ENCODE measurements around the gene GRM7. TPM values are rescaled to one million over a fixed set of nuclear protein-coding genes. Genes with fewer than 3 reads are reported as not detected.

Gene GRM7
- total RNA-seq, 1 experiment from 2014 or later = 0.28 TPM

DNA sequence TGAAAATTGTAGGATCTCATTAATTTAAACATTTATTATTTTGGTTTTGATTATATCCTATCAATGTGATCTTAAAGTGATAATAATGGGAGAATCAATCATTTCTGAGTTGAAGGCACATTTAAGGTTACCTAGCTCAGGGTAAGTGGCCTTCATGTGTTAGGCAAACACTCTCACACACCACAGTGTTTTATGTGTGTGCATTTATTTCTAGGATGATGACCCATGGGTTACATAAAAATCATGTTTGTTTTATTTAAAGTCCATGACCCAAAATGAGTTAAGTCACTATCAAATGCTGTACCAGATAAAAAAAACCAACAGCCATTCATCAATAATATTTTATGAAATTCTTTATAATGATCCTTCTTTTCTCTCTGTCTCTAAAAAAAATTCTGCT lies 520.8 kb downstream of the GRM7 start:
- Histone ChIP-seq H3K9ac (ENCODE audit: extremely low read depth, insufficient read length, low read length) (no peak overlapping the region), H3K14ac (ENCODE audit: insufficient read depth, low read length) (no peak overlapping the region), H3K23me2 (ENCODE audit: insufficient read length, low read depth, low read length, poor library complexity, severe bottlenecking) (no peaks in the 10 kb centered on the region), H4K8ac (replicated peaks; ENCODE audit: insufficient read length, low read depth, low read length) (no peak overlapping the region), H3K18ac (ENCODE audit: insufficient read length, low read depth, low read length) (no peak overlapping the region), H2AK5ac (ENCODE audit: insufficient read length, low read length) (no peak overlapping the region), H2BK12ac (ENCODE audit: insufficient read length, low read depth, low read length) (no peak overlapping the region), H3K79me2 (ENCODE audit: insufficient read depth, low read length) (no peaks in the 10 kb centered on the region), H3K4me2 (ENCODE audit: insufficient read depth, insufficient read length, low read length) (no peak overlapping the region), H3K79me1 (ENCODE audit: insufficient read depth, low read depth, low read length, poor library complexity, severe bottlenecking) (no peaks in the 10 kb centered on the region), H3K56ac (ENCODE audit: insufficient read length, low read depth, low read length) (no peak overlapping the region), H3K4me1 (ENCODE audit: insufficient read depth, low read length) (no peaks in the 10 kb centered on the region; the same call in 1 of the 2 replicates), H2BK5ac (ENCODE audit: insufficient read length, low read length) (no peak overlapping the region), H4K5ac (ENCODE audit: insufficient read length, low read depth, low read length) (no peak overlapping the region), H3K27ac (ENCODE audit: insufficient read length, low read depth, low read length) (no peak overlapping the region), H2BK120ac (ENCODE audit: low read depth, low read length, poor library complexity, severe bottlenecking) (no peak overlapping the region), H3K4ac (ENCODE audit: low read depth, low read length) (no peak overlapping the region), H3T11ph (ENCODE audit: low read length) (no peak overlapping the region), H2AFZ (ENCODE audit: low read length) (no peak overlapping the region), H4K20me1 (ENCODE audit: control insufficient read depth, insufficient read depth, insufficient read length) (no peaks in the 10 kb centered on the region), H3K27me3 (ENCODE audit: insufficient read depth, low read length) (no peaks in the 10 kb centered on the region), H4K91ac (ENCODE audit: insufficient read length, low read depth, low read length) (no peak overlapping the region), H3K23ac (ENCODE audit: insufficient read length, low read depth, low read length) (no peak overlapping the region), H2BK20ac (ENCODE audit: low read depth, low read length, poor library complexity, severe bottlenecking) (no peak overlapping the region), H3K9me3 (ENCODE audit: control insufficient read depth, low read depth, low read length) (no peaks in the 10 kb centered on the region), H2BK15ac (ENCODE audit: low read depth, low read length) (no peak overlapping the region)
- Mint-ChIP-seq H3K4me3 (no peak overlapping the region), H3K4me1 (peaks cover 4% of the 10 kb centered on the region in 2 experiments; a peak in 3 of 4 replicates), H3K27me3 (ENCODE audit: low read depth) (no peaks in the 10 kb centered on the region), H3K27ac (no peak overlapping the region), H3K9me3 (no peaks in the 10 kb centered on the region), H3K36me3 (ENCODE audit: insufficient read depth in 1 of 3, low read depth in 3 of 3) (no peaks in the 10 kb centered on the region)
- TF ChIP-seq, protein P1, sequence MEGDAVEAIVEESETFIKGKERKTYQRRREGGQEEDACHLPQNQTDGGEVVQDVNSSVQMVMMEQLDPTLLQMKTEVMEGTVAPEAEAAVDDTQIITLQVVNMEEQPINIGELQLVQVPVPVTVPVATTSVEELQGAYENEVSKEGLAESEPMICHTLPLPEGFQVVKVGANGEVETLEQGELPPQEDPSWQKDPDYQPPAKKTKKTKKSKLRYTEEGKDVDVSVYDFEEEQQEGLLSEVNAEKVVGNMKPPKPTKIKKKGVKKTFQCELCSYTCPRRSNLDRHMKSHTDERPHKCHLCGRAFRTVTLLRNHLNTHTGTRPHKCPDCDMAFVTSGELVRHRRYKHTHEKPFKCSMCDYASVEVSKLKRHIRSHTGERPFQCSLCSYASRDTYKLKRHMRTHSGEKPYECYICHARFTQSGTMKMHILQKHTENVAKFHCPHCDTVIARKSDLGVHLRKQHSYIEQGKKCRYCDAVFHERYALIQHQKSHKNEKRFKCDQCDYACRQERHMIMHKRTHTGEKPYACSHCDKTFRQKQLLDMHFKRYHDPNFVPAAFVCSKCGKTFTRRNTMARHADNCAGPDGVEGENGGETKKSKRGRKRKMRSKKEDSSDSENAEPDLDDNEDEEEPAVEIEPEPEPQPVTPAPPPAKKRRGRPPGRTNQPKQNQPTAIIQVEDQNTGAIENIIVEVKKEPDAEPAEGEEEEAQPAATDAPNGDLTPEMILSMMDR (conservative IDR thresholded peaks at IDR 0.05) = no peak
- DNase-seq = no peak
